Central memory CD4-positive, alpha-beta T cell (primary cell): Measurements from ENCODE around the gene PLXNA4.

ENCODE experiments used
- DNase-seq: peaks from one replicate; pipeline ENCODE4 v3.0.0; 2022

The PLXNA4 gene

GRCh38 chr7:132155715-132156114 is 420.6 kb downstream of the PLXNA4 start:
- no peak for DNase-seq

DNA sequence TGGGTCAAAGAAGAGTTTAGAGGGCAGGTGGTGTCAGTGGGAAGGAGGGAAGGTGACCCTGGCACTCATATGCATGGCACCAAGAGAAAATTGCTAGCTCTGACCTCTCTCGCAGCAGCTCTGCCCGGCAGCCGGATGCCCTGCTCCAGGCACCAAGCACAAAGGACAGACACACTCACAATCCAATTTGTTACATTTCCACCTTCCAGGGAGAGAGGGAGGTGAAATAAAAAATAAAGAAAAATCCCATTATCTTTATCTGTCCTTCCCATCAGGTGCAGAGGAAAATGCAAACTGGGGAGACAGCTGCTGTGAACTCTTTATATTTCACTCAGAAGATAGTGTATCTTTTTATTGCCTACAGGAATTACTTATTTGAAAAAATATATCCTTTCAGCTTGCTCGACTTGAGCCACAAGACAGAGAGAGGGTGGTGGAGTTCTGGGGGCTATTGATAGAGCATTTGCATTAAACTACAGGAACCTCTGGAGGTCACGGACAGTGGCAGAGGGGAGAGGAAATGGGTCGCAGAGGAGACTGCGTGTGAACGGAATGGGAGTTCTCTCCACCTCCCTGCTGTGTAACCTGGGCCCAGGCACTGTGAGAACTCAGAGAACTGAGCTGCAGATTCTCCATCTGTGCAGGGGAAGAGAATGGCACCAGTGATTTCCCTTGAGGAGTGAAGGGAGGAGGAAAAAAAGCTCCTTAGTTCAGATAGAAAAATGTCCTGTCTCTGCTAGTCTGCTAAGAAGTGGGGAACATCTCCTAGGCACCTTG is 421.4 kb downstream of the PLXNA4 start:
- no peak for DNase-seq

DNA sequence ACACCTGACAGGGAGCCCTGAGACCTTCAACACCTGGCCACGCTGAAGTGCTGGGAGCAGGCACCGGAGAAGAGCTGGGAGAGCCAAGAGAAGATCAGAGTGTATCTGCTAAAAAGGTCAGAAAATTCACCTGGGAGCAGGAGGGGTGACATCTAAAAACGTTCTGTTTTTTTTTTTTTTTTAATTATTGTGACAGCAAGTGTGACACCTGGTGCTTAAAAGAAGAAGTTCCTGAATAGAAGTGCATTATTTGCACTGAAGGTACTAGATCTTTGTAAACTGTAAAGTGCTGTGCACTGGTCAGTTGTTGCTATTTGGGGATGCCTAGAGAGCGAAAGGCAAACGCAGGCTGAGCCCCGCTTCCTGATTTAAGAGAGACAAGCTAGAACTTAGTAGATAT is 422.0 kb downstream of the PLXNA4 start:
- DNase-seq = no peak

- DNase-seq = no peak
Observed at GRCh38 chr7:132152131-132152889, 424.0 kb downstream of the PLXNA4 start.

DNA sequence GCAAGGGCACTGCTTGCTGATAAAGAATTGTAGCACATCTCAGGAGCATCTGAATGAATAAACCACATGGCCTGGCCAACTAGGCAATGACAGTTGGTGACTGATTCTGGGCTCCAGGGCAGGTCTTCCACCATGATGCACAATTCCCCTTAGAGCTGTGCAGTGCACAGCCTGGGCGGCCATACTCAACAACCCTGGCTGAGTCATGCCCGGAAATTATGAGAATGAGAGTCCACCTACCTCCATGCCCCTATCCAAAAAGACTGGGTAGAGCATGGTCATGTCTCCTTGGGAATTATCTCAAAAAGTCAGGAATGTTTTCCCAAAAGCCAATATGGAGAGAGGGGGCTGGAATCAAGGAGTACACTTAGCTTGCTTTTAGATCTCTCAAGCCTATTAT is 425.6 kb downstream of the PLXNA4 start:
- DNase-seq = no peak

DNA sequence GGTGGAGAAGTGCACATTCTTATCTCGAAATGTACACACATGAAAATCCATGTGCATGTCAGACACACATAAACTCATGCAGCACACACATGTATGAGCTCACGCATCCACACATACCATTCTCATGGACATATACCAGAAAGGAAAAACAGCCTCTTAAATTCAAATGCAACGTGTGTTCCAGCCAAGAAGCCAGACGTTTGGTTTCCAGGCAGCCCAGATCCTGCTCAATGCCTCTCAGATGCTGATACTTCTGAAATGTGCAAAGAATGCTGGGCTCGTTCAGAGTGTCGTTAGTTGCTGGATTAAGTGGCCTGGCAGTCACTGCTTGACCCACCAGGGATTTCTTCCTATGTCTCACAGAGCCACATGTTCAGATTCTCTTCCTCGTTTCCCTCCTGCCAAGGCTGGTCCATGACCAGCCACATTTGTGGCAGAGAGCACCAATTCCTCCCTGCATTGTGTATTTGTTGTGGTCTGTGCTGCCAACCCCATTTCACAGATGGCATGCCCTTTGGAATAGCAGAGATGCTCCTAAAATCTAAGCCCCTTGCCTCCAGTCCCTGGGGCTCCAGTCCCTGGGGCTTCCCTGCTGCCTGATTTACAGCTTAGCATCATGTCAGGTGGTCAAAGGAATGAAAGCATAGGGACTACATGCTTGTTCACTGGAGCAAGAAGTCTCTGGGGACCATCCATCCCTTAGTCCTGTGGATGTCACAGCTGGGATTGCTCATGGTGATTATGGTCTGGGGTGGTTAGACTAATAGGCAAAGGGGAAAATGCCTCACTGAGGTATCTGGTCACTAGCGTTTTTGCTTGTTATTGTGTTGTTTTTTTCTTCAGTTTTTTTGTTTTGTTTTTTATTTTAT is 426.6 kb downstream of the PLXNA4 start:
- DNase-seq = no peak

DNA sequence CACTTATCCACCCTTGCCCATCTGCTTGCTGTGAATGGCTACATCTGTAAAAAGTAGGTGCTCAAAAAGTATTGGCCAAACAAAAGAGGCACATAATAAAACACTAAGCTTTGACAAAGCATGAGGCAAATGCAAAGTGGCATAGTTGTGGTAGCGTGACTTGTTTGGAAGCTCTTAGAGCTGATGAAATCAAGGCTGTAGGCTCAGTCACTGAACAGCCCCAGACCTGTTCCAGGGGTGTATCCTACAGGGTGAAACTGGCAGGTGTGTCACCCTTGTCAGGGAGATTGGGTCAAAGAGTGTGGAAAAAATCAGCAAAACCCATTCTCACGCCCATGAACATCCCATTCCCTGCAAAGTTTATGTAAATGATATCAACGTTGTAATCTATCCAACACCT is 427.4 kb downstream of the PLXNA4 start:
- no peak for DNase-seq

- DNase-seq = no peak
Observed at GRCh38 chr7:132145466-132145865, 430.8 kb downstream of the PLXNA4 start.

GRCh38 chr7:132145063-132145462 is 431.2 kb downstream of the PLXNA4 start:
- no peak for DNase-seq

DNA sequence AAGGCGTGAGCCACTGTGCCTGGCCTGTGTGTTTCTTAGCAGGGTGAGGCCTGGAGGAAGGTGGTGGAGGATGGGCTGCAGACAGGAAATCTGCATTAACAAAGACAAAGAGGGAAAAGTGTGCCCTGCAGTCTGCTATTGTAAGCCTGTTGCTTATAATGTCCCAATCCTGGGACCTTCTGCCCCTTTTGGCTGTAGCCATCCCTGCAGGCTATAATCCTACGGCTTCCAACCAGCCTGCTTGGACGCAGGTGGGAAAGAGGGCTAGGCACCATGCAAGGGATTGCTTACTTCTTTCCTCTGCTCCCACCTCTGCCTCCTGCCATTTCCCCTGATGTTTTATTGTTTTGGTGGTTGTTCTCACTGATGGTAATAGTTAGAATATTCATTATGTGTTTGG is 434.3 kb downstream of the PLXNA4 start:
- no peak for DNase-seq

GRCh38 chr7:132141109-132141508 is 435.2 kb downstream of the PLXNA4 start:
- no peak for DNase-seq

DNA sequence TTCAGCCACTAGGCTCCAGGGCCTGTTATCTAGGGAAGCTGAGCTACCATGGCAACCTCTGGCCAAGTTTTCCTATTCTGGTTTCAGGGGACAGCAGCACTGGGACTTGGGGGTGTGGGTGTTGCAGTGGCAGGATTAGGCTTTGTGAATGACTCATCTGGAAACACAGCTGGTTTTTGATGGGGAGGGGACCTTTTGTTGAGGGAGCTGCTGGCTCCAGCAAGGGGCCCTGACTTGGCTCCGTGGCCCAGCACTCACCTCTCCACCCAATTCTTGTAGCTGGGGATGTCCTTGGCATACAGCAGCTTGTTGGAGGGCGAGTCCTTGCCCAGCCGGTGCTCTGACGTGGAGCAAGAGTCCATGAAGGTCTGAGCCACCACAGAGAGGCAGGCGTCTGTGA is 435.9 kb downstream of the PLXNA4 start:
- DNase-seq = no peak

GRCh38 chr7:132138817-132139216 is 437.5 kb downstream of the PLXNA4 start:
- no peak for DNase-seq

- no peak for DNase-seq
Observed at GRCh38 chr7:132137681-132138080, 438.6 kb downstream of the PLXNA4 start.

DNA sequence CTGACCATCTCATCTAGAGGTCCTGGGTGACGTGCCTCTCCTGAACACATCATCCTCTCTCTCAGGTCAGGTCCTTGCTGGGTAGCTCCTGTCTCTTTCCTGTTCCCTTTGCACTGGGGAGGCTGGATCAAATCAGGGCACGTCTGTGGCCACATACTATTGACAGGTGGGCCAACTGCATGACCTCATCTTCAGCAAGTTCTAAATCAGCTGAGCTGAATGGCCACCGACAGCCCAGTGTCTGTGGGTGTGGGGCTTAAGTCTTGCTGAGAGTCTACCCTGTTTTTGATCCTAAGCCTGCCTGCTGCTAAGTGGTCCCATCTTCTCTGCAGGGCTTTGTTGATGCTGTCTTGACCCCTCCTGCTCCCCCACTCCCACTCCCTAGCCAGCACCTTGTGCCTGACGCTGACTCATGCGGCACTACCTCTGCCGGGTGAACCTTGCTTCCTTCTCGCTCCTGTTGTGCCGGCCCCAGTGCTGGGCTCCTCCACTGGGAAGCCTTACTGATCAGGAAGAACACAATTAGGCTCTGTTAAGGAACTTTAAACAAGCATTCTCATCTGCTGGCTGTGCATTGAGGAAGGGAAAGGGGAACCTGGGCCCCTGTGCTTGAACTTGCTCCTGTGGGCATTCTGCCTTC is 440.4 kb downstream of the PLXNA4 start:
- no peak for DNase-seq

DNA sequence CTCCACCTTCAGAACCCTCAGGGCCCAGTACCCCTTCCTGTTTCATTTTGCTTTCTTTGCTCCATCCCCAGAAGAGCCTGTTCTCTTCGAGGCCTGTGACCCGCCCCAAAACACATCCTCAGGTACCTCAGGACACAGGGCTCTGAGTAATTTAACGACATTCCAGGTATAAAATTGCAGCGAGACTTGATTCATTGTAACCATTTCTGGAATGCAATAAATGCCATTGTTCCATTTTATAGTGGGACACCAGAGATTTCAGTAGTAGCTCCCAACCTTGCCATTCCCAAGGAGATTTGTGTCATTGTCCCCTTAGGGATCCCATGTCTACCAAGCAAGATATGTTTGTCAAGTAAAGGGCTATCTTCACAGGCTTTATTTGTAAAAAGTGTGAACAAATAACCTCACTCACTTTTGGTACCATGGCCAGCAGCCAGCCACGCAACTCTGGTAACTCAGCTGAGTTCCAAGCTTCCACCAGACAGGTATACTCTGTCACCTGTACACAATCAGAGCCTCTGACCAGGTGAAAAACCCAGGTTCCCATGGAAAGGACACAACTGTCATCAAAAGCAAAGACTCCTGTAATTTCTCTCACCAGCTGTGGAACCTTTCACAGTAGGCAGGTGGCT is 441.3 kb downstream of the PLXNA4 start:
- no peak for DNase-seq

GRCh38 chr7:132133501-132133900 is 442.8 kb downstream of the PLXNA4 start:
- DNase-seq = no peak

- DNase-seq = no peak
Observed at GRCh38 chr7:132131196-132131595, 445.1 kb downstream of the PLXNA4 start.

- DNase-seq = no peak
Observed at GRCh38 chr7:132130497-132130896, 445.8 kb downstream of the PLXNA4 start.

GRCh38 chr7:132125872-132126595 is 450.2 kb downstream of the PLXNA4 start:
- no peak for DNase-seq

GRCh38 chr7:132125096-132125495 is 451.2 kb downstream of the PLXNA4 start:
- no peak for DNase-seq

- DNase-seq = no peak
Observed at GRCh38 chr7:132124575-132124974, 451.7 kb downstream of the PLXNA4 start.
